SK-N-SH (cell line): Measurements from ENCODE around the gene CRIM1. TPM values are rescaled to one million over a fixed set of nuclear protein-coding genes. Genes with fewer than 3 reads are reported as not detected.
A peak's percentile ranks its signal among the peaks of the same experiment; 100 is the strongest.

Experiments
- CTCF ChIA-PET: fragments of 300-600, 350-600 bp; formaldehyde crosslinking; extraction: SDS; loops from one replicate; lab custom pipeline; 2021; lab: Yijun Ruan, JAX
- POLR2A ChIA-PET: fragments of 350-600 bp; sonication (Branson Sonifier 250); formaldehyde crosslinking; extraction: SDS; loops from one replicate; lab custom pipeline; 2020; ENCODE audit warnings: antibody characterized with exemption, inconsistent platforms; lab: Yijun Ruan, JAX
- DNase-seq: peaks from one replicate; pipeline ENCODE4 v3.0.0; 2012
- H2AFZ ChIP-seq: fragments of 200-600 bp; sonication (generic); 2 replicates; pipeline ENCODE4 v1.8.1; 2016; ENCODE audit warnings: antibody characterized with exemption, mild to moderate bottlenecking, low read depth
- H3F3A ChIP-seq: fragments of 200-600 bp; sonication (generic); replicated peaks from 2 replicates; pipeline ENCODE3; 2016; ENCODE audit warnings: antibody characterized with exemption, mild to moderate bottlenecking; ENCODE audit not compliant: insufficient read depth
- H3K27ac ChIP-seq, 2 experiments: fragments of 200-500 bp in 1 of 2; fragments of 200-600 bp in 1 of 2; sonication (Bioruptor generic) in 1 of 2; sonication (generic), shearing (Covaris generic) in 1 of 2; 2 replicates each; pipeline versions ENCODE4 v1.5.1 to v1.6.1; 2014 to 2016; ENCODE audit warnings: low read depth in 2 of 2, inconsistent platforms in 1 of 2, low read length in 1 of 2, mild to moderate bottlenecking in 1 of 2, mixed read lengths in 1 of 2
- H3K27me3 ChIP-seq: fragments of 200-600 bp; sonication (generic), shearing (Covaris generic); 2 replicates; pipeline ENCODE4 v1.6.1; 2016; ENCODE audit warnings: mixed run types; ENCODE audit not compliant: insufficient read depth
- H3K36me3 ChIP-seq, 2 experiments: fragments of 200-500 bp in 1 of 2; fragments of 200-600 bp in 1 of 2; sonication (Bioruptor generic) in 1 of 2; sonication (generic) in 1 of 2; replicated peaks in 1 of 2; 2 replicates each; pipeline versions ENCODE3 to v1.5.1; 2014 to 2016; ENCODE audit warnings: low read length in 1 of 2, mild to moderate bottlenecking in 1 of 2; ENCODE audit not compliant: insufficient read depth in 2 of 2, control insufficient read depth in 1 of 2
- H3K4me1 ChIP-seq, 2 experiments: fragments of 200-500 bp in 1 of 2; fragments of 200-600 bp in 1 of 2; sonication (Bioruptor generic) in 1 of 2; sonication (generic), shearing (Covaris generic) in 1 of 2; 2 replicates each; pipeline versions ENCODE4 v1.5.1 to v1.6.1; 2014 to 2016; ENCODE audit warnings: low read depth in 1 of 2, low read length in 1 of 2, mixed run types in 1 of 2; ENCODE audit not compliant: insufficient read depth in 2 of 2, control insufficient read depth in 1 of 2
- H3K4me2 ChIP-seq: fragments of 200-600 bp; sonication (generic), shearing (Covaris generic); 2 replicates; pipeline ENCODE4 v1.6.1; 2017; ENCODE audit warnings: mixed run types
- H3K4me3 ChIP-seq, 2 experiments: fragments of 200-500 bp in 1 of 2; fragments of 200-600 bp in 1 of 2; sonication (Bioruptor generic) in 1 of 2; sonication (generic), shearing (Covaris generic) in 1 of 2; 2 replicates each; pipeline versions ENCODE4 v1.5.1 to v1.8.1; 2014 to 2016; ENCODE audit warnings: low read depth in 2 of 2, inconsistent platforms in 1 of 2, low read length in 1 of 2, mild to moderate bottlenecking in 1 of 2, mixed read lengths in 1 of 2, moderate library complexity in 1 of 2
- H3K79me2 ChIP-seq: fragments of 200-600 bp; sonication (generic); 2 replicates; pipeline ENCODE4 v1.8.1; 2017; ENCODE audit warnings: mild to moderate bottlenecking; ENCODE audit not compliant: insufficient read depth
- H3K9ac ChIP-seq: fragments of 200-600 bp; sonication (generic); 2 replicates; pipeline ENCODE4 v1.6.1; 2017; ENCODE audit warnings: mixed run types
- H3K9me2 ChIP-seq: fragments of 200-600 bp; sonication (generic); 2 replicates; pipeline ENCODE4 v1.6.1; 2017; ENCODE audit warnings: mixed run types
- H3K9me3 ChIP-seq: fragments of 200-600 bp; sonication (generic); 2 replicates; pipeline ENCODE4 v1.6.1; 2017; ENCODE audit warnings: mixed run types, mild to moderate bottlenecking, moderate library complexity
- H4K20me1 ChIP-seq: fragments of 200-600 bp; sonication (generic); 2 replicates; pipeline ENCODE4 v1.6.1; 2017; ENCODE audit warnings: mild to moderate bottlenecking, mixed run types; ENCODE audit not compliant: insufficient read depth
- CHD2 ChIP-seq: fragments of 150-350 bp; IDR thresholded peaks from 2 replicates; pipeline ENCODE4 v1.6.1; 2018; ENCODE audit warnings: low read length; ENCODE audit not compliant: partially characterized antibody
- EP300 ChIP-seq, 2 experiments: IDR thresholded peaks; 2 replicates each; pipeline versions ENCODE4 v1.4.0 to v1.6.1; 2012; ENCODE audit warnings: borderline replicate concordance in 1 of 2, low read depth in 1 of 2, low read length in 1 of 2
- EZH2phosphoT487 ChIP-seq: fragments of 200-600 bp; sonication (generic); IDR thresholded peaks from 2 replicates; pipeline ENCODE4 v1.6.1; 2017; ENCODE audit warnings: low read depth, mixed run types, mild to moderate bottlenecking, antibody characterized with exemption, moderate library complexity, borderline replicate concordance
- FOSL2 ChIP-seq: IDR thresholded peaks from 2 replicates; pipeline ENCODE4 v1.4.0; 2012; ENCODE audit warnings: low read depth, mild to moderate bottlenecking, moderate library complexity, borderline replicate concordance
- FOXJ3 ChIP-seq: sonication (generic); formaldehyde crosslinking; IDR thresholded peaks from 2 replicates; pipeline ENCODE4 v1.5.1; 2020; ENCODE audit warnings: mild to moderate bottlenecking, missing genetic modification reagents
- FOXM1 ChIP-seq: IDR thresholded peaks from 2 replicates; pipeline ENCODE4 v1.4.0; 2012; ENCODE audit warnings: low read depth, mild to moderate bottlenecking
- GABPA ChIP-seq: IDR thresholded peaks from 2 replicates; pipeline ENCODE4 v1.4.0; 2012; ENCODE audit warnings: low read depth, mild to moderate bottlenecking
- JUND ChIP-seq: IDR thresholded peaks from 2 replicates; pipeline ENCODE4 v1.4.0; 2012
- MAX ChIP-seq: IDR thresholded peaks from 2 replicates; pipeline ENCODE4 v1.4.0; 2012; ENCODE audit warnings: low read depth
- NFIC ChIP-seq: IDR thresholded peaks from 2 replicates; pipeline ENCODE4 v1.4.0; 2012; ENCODE audit warnings: borderline replicate concordance
- POLR2AphosphoS5 ChIP-seq: IDR thresholded peaks from 2 replicates; pipeline ENCODE4 v1.6.1; 2012; ENCODE audit warnings: low read depth, low read length
- RCOR1 ChIP-seq: fragments of 150-350 bp; IDR thresholded peaks from 2 replicates; pipeline ENCODE4 v1.6.1; 2017; ENCODE audit warnings: antibody characterized with exemption, low read length
- REST ChIP-seq: IDR thresholded peaks from 2 replicates; pipeline ENCODE4 v1.6.1; 2012; ENCODE audit warnings: mild to moderate bottlenecking, low read depth, low read length, moderate library complexity
- RFX5 ChIP-seq: IDR thresholded peaks from 2 replicates; pipeline ENCODE4 v1.6.1; 2012; ENCODE audit warnings: mild to moderate bottlenecking, improper control_type of control experiment, low read length
- TEAD4 ChIP-seq: IDR thresholded peaks from 2 replicates; pipeline ENCODE4 v1.4.0; 2012; ENCODE audit warnings: mild to moderate bottlenecking, borderline replicate concordance; ENCODE audit not compliant: insufficient read depth
- USF1 ChIP-seq: IDR thresholded peaks from 2 replicates; pipeline ENCODE4 v1.4.0; 2012; ENCODE audit warnings: low read depth, borderline replicate concordance
- USF2 ChIP-seq: fragments of 150-350 bp; IDR thresholded peaks from 2 replicates; pipeline ENCODE4 v1.6.1; 2017; ENCODE audit warnings: antibody characterized with exemption, low read length, low read depth, borderline replicate concordance
- YY1 ChIP-seq: IDR thresholded peaks from 2 replicates; pipeline ENCODE4 v1.4.0; 2012; ENCODE audit warnings: low read depth, mild to moderate bottlenecking
- ZBTB33 ChIP-seq: IDR thresholded peaks from 2 replicates; pipeline ENCODE4 v1.4.0; 2012; ENCODE audit warnings: low read depth, borderline replicate concordance
- WGBS: methylation state at CpG from one replicate; pipeline ENCODE4 v1.1.6; 2017; ENCODE audit warnings: low lambda C conversion rate; 5-methylcytosine and 5-hydroxymethylcytosine counted together
- polyA plus RNA-seq, 3 experiments: library from polyadenylated mRNA; depleted of rRNA; stranded (reverse); fragments of >200 nt; gene quantifications; 2 replicates each; pipeline ENCODE4 v1.2.3, GENCODE V29; 2012

Gene CRIM1
- polyA plus RNA-seq, 1 of the 3 experiments (the other 2 are of a cell fraction) = 244 TPM

GRCh38 chr2:36376992-36377738 is 21.6 kb downstream of the CRIM1 start (continued):
- TF ChIP-seq FOXM1 (no peak), GABPA (no peak), USF1 (no peak), CHD2 (no peak), FOXJ3 (CRISPR knock-in tag) (no peak), YY1 (0 out of 2 replicates have a peak, but pooled peaks have one; percentile 23), REST (peak; percentile 93), NFIC (peak; percentile 80), EZH2phosphoT487 (no peak)
- TF ChIP-seq, all 33 proteins: peak for 14

GRCh38 chr2:36379710-36380448 is 24.3 kb downstream of the CRIM1 start:
- H3K9ac ChIP-seq = peak overlapping the region; percentile 3; the same call in 1 of the 2 replicates
- peaks cover 2 to 66% of the 10 kb centered on the region in 2 experiments for H3K4me1 ChIP-seq
- CTCF ChIA-PET = no interaction called here
- peak overlapping the region; percentile 62 for H3K4me2 ChIP-seq
- peaks cover 100% of the 10 kb centered on the region for H3K79me2 ChIP-seq
- peaks cover 71% of the 10 kb centered on the region for H3F3A ChIP-seq
- POLR2A ChIA-PET = no interaction called here
- 84% methylated on average over 3 of the region's 3 CpGs for WGBS
- no peaks in the 10 kb centered on the region for H3K9me3 ChIP-seq
- peaks cover 17 to 41% of the 10 kb centered on the region in 2 experiments for H3K36me3 ChIP-seq
- H4K20me1 ChIP-seq = peaks cover 72% of the 10 kb centered on the region
- no peaks in the 10 kb centered on the region for H3K27me3 ChIP-seq
- DNase-seq = no peak
- no peak overlapping the region for H2AFZ ChIP-seq
- no peaks in the 10 kb centered on the region for H3K9me2 ChIP-seq
- H3K4me3 ChIP-seq = no peak overlapping the region
- H3K27ac ChIP-seq = peak overlapping the region; percentile 71 to 96
- peak; percentile 66; the same call in 1 of the 2 replicates for TF ChIP-seq JUND
- peak in 1 of 2 experiments; percentile 67; a peak in 1 of 4 replicates for TF ChIP-seq EP300 (IDR thresholded peaks at IDR 0.05; ENCODE audit: borderline replicate concordance in 1 of 2, low read depth in 1 of 2, low read length in 1 of 2)
- peak; percentile 26; the same call in 1 of the 2 replicates for TF ChIP-seq FOSL2
- TF ChIP-seq FOXJ3 (CRISPR knock-in tag) = no peak
- TF ChIP-seq EZH2phosphoT487 = no peak
- TF ChIP-seq ZBTB33 = 0 out of 2 replicates have a peak, but pooled peaks have one; percentile 8
- TF ChIP-seq FOXM1 = peak; percentile 47; the same call in 1 of the 2 replicates
- TF ChIP-seq GABPA = no peak
- peak; percentile 25; the same call in 1 of the 2 replicates for TF ChIP-seq POLR2AphosphoS5
- no peak for TF ChIP-seq CHD2
- TF ChIP-seq TEAD4 = peak; percentile 74
- no peak for TF ChIP-seq USF2
- no peak for TF ChIP-seq RFX5
- no peak for TF ChIP-seq YY1
- TF ChIP-seq RCOR1 = no peak
- no peak for TF ChIP-seq MAX
- TF ChIP-seq NFIC = peak; percentile 54; the same call in 1 of the 2 replicates
